Fibroblast of mammary gland (primary cell): Measurements from ENCODE around the gene DAAM1.

Experiments used
- DNase-seq: peaks from one replicate; pipeline ENCODE4 v3.0.0-alpha.2; 2010; ENCODE audit warnings: low read depth
- H3K4me3 ChIP-seq: 2 replicates; pipeline ENCODE4 v1.5.1; 2011; ENCODE audit warnings: low read depth, mild to moderate bottlenecking, low read length, moderate library complexity; ENCODE audit not compliant: control insufficient read depth
- CTCF ChIP-seq: conservative IDR thresholded peaks from 2 replicates; pipeline ENCODE4 v1.5.1; 2011; ENCODE audit warnings: low read depth, low read length, inconsistent platforms; ENCODE audit not compliant: control insufficient read depth, insufficient read depth

Gene DAAM1

GRCh38 chr14:59356767-59357166 lies 168.3 kb downstream of the DAAM1 start:
- TF ChIP-seq CTCF: no peak
- no peak for DNase-seq
- H3K4me3 ChIP-seq: no peak overlapping the region

- no peak for TF ChIP-seq CTCF
- peak; percentile 94 for DNase-seq
- H3K4me3 ChIP-seq: no peak overlapping the region
Measured at GRCh38 chr14:59358102-59358501, 169.6 kb downstream of the DAAM1 start.

- no peak overlapping the region for H3K4me3 ChIP-seq
- no peak for DNase-seq
- no peak for TF ChIP-seq CTCF
Measured at GRCh38 chr14:59358784-59359183, 170.3 kb downstream of the DAAM1 start.

GRCh38 chr14:59359431-59360124 lies 171.1 kb downstream of the DAAM1 start:
- H3K4me3 ChIP-seq: no peak overlapping the region
- TF ChIP-seq CTCF: no peak
- DNase-seq: no peak

- TF ChIP-seq CTCF: no peak
- no peak overlapping the region for H3K4me3 ChIP-seq
- DNase-seq: no peak
Measured at GRCh38 chr14:59360233-59360632, 171.8 kb downstream of the DAAM1 start.

GRCh38 chr14:59360923-59361794 lies 172.7 kb downstream of the DAAM1 start:
- DNase-seq: peak; percentile 92
- no peak for TF ChIP-seq CTCF
- H3K4me3 ChIP-seq: no peak overlapping the region
